Keratinocyte (primary cell): ENCODE measurements around the gene ATP8A2. TPM values are rescaled to one million over a fixed set of nuclear protein-coding genes. Genes with fewer than 3 reads are reported as not detected.

Experiments
- DNase-seq: peaks from one replicate; pipeline ENCODE4 v3.0.0-alpha.2; 2011; ENCODE audit warnings: low read depth, missing footprints, low spot score
- FAIRE-seq: peaks from 2 replicates; lab custom pipeline; 2011; peaks lifted over from hg19 to GRCh38; lab: Jason Lieb, UNC
- H2AFZ ChIP-seq: 2 replicates; pipeline ENCODE4 v1.6.0; 2012; ENCODE audit warnings: low read length, control low read depth, inconsistent platforms; ENCODE audit not compliant: control insufficient read depth
- H3K27ac ChIP-seq: 2 replicates; pipeline ENCODE4 v1.5.1; 2011; ENCODE audit warnings: low read length; ENCODE audit not compliant: control insufficient read depth, insufficient read depth
- H3K27me3 ChIP-seq: 3 replicates; pipeline ENCODE4 v1.6.0; 2011; ENCODE audit warnings: low read length; ENCODE audit not compliant: control insufficient read depth, insufficient read depth; ENCODE audit errors: extremely low read depth
- H3K36me3 ChIP-seq, 2 experiments: 2 replicates in 1 of 2; 3 replicates in 1 of 2; pipeline ENCODE4 v1.5.1; 2011; ENCODE audit warnings: low read length in 2 of 2, mild to moderate bottlenecking in 1 of 2; ENCODE audit not compliant: control insufficient read depth in 2 of 2, insufficient read depth in 2 of 2; ENCODE audit errors: extremely low read depth in 1 of 2
- H3K4me1 ChIP-seq: 3 replicates; pipeline ENCODE4 v1.5.1; 2011; ENCODE audit warnings: low read length; ENCODE audit not compliant: control insufficient read depth, insufficient read depth; ENCODE audit errors: extremely low read depth
- H3K4me2 ChIP-seq: 3 replicates; pipeline ENCODE4 v1.6.0; 2011; ENCODE audit warnings: low read depth, low read length; ENCODE audit not compliant: control insufficient read depth, insufficient read depth; ENCODE audit errors: extremely low read depth
- H3K4me3 ChIP-seq, 3 experiments: fragments of 200-600 bp in 1 of 3; sonication (generic) in 1 of 3; 2 replicates in 2 of 3; 3 replicates in 1 of 3; pipeline ENCODE4 v1.5.1; 2011 to 2016; ENCODE audit warnings: low read length in 3 of 3, mild to moderate bottlenecking in 3 of 3, control low read depth in 2 of 3, inconsistent platforms in 1 of 3, low read depth in 1 of 3, mixed read lengths in 1 of 3, mixed run types in 1 of 3, moderate library complexity in 1 of 3; ENCODE audit not compliant: control insufficient read depth in 2 of 3, insufficient read depth in 2 of 3; ENCODE audit errors: extremely low read depth in 1 of 3
- H3K79me2 ChIP-seq: 2 replicates; pipeline ENCODE4 v1.6.0; 2012; ENCODE audit warnings: low read length; ENCODE audit not compliant: control insufficient read depth, insufficient read depth
- H3K9ac ChIP-seq: 3 replicates; pipeline ENCODE4 v1.6.0; 2011; ENCODE audit warnings: low read length; ENCODE audit not compliant: control insufficient read depth, insufficient read depth; ENCODE audit errors: extremely low read depth
- H3K9me1 ChIP-seq: 3 replicates; pipeline ENCODE4 v1.6.0; 2011; ENCODE audit warnings: low read length; ENCODE audit not compliant: control insufficient read depth, insufficient read depth; ENCODE audit errors: extremely low read depth
- H3K9me3 ChIP-seq: 2 replicates; pipeline ENCODE4 v1.5.1; 2012; ENCODE audit warnings: low read depth, low read length; ENCODE audit not compliant: control insufficient read depth
- H4K20me1 ChIP-seq: 3 replicates; pipeline ENCODE4 v1.6.0; 2011; ENCODE audit warnings: low read length; ENCODE audit not compliant: control insufficient read depth, insufficient read depth; ENCODE audit errors: extremely low read depth
- EZH2 ChIP-seq: IDR thresholded peaks from one replicate; pipeline ENCODE4 v1.6.1; 2012; ENCODE audit warnings: inconsistent platforms, mild to moderate bottlenecking, low read length, moderate library complexity
- dilution Hi-C: fragments of 300-500 bp; cut with MboI; formaldehyde crosslinking; loops from one replicate; pipeline ENCODE4 v1.7.0; 2020; ENCODE audit warnings: low sequenced_read_pairs; ENCODE audit not compliant: extremely low pct_ligation_motif_present
- polyA plus RNA-seq, 5 experiments: library from polyadenylated mRNA; depleted of rRNA in 3 of 5; stranded (reverse) in 3 of 5; stranded (forward) in 1 of 5; unstranded in 1 of 5; fragments of >200 nt; gene quantifications; 1 replicate in 1 of 5; 2 replicates in 3 of 5; 3 replicates in 1 of 5; pipeline versions ENCODE4 v1.2.1 to v1.2.3, GENCODE V29; 2011 to 2012; ENCODE audit warnings: missing spikeins in 2 of 5, low read depth in 1 of 5, low replicate concordance in 1 of 5
- TF ChIP-seq, protein P1 (sequence below), 3 experiments: IDR thresholded peaks in 1 of 3; conservative IDR thresholded peaks in 1 of 3; optimal IDR thresholded peaks in 1 of 3; 2 replicates in 2 of 3; 3 replicates in 1 of 3; pipeline versions ENCODE3 to v1.5.1; 2011; ENCODE audit warnings: low read length in 3 of 3, mild to moderate bottlenecking in 3 of 3, moderate library complexity in 2 of 3, control low read depth in 1 of 3, inconsistent platforms in 1 of 3; ENCODE audit not compliant: insufficient read depth in 2 of 3; ENCODE audit errors: extremely low read depth in 1 of 3

The ATP8A2 gene
- polyA plus RNA-seq, 1 donor (not counting 4 experiments of a cell fraction or from before 2014, with no cell fraction given): 0.16 TPM

DNA sequence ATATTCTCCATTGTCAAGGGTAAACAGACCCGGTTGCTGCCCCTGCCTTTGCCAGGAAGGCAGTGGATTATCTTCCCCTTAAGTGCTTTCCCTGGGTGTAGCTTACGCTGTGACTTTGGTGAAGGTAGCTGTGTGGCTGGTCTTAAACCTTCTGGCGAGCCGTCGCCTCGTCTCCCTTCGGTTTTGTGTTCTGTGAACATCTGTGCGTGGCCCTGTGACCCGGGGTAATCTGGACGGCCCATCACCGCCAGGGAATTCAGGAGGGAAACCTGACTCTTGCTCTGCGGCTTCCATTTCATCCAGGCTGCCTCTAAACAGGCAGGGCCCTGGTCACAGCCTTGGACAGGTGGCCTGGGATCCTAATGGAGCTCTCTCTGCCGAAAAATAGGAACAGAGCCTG, 601.3 kb downstream of the ATP8A2 start:
- no peak overlapping the region for H3K27ac ChIP-seq
- no peak for DNase-seq
- H2AFZ ChIP-seq: no peak overlapping the region
- no peak for FAIRE-seq
- no peaks in the 10 kb centered on the region for H3K79me2 ChIP-seq
- no peaks in the 10 kb centered on the region for H4K20me1 ChIP-seq
- H3K4me3 ChIP-seq: no peak overlapping the region
- H3K4me1 ChIP-seq: no peaks in the 10 kb centered on the region
- no peak overlapping the region for H3K4me2 ChIP-seq
- TF ChIP-seq, protein P1, sequence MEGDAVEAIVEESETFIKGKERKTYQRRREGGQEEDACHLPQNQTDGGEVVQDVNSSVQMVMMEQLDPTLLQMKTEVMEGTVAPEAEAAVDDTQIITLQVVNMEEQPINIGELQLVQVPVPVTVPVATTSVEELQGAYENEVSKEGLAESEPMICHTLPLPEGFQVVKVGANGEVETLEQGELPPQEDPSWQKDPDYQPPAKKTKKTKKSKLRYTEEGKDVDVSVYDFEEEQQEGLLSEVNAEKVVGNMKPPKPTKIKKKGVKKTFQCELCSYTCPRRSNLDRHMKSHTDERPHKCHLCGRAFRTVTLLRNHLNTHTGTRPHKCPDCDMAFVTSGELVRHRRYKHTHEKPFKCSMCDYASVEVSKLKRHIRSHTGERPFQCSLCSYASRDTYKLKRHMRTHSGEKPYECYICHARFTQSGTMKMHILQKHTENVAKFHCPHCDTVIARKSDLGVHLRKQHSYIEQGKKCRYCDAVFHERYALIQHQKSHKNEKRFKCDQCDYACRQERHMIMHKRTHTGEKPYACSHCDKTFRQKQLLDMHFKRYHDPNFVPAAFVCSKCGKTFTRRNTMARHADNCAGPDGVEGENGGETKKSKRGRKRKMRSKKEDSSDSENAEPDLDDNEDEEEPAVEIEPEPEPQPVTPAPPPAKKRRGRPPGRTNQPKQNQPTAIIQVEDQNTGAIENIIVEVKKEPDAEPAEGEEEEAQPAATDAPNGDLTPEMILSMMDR (optimal IDR thresholded peaks at IDR 0.05 in 1 of 3, IDR thresholded peaks at IDR 0.05 in 1 of 3, conservative IDR thresholded peaks at IDR 0.05 in 1 of 3; ENCODE audit: extremely low read depth in 1 of 3, insufficient read depth in 2 of 3, low read length in 3 of 3): no peak
- no peak for TF ChIP-seq EZH2
- no peak overlapping the region for H3K9ac ChIP-seq
- H3K9me3 ChIP-seq: no peaks in the 10 kb centered on the region
- no peaks in the 10 kb centered on the region for H3K9me1 ChIP-seq
- dilution Hi-C loops: no loop called here
- H3K27me3 ChIP-seq: no peaks in the 10 kb centered on the region
- no peaks in the 10 kb centered on the region for H3K36me3 ChIP-seq

DNA sequence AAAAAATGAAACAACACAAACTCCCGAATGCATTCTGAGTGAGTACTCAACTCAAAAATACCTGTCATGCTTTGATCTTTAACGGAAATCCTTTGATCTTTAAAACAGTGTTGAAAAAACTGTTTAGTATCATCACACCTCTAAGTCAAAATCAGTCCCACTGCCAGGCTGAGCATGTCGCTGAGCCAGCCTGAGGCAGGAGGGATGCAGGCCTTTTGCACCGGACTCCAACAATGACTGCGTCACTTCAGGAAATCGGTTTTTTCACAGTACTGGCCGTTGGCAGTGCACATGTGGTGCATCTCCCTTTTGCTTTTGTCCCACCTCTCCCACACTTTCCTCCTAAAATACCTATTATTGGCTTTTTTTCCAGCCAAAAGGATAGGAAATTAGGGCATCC, 601.8 kb downstream of the ATP8A2 start:
- no peaks in the 10 kb centered on the region for H3K9me3 ChIP-seq
- no peaks in the 10 kb centered on the region for H3K79me2 ChIP-seq
- H3K9ac ChIP-seq: no peak overlapping the region
- no peak for FAIRE-seq
- no peaks in the 10 kb centered on the region for H3K4me1 ChIP-seq
- TF ChIP-seq EZH2: no peak
- TF ChIP-seq, protein P1 (optimal IDR thresholded peaks at IDR 0.05 in 1 of 3, IDR thresholded peaks at IDR 0.05 in 1 of 3, conservative IDR thresholded peaks at IDR 0.05 in 1 of 3; ENCODE audit: extremely low read depth in 1 of 3, insufficient read depth in 2 of 3, low read length in 3 of 3): no peak
- dilution Hi-C loops: no loop called here
- H3K9me1 ChIP-seq: no peaks in the 10 kb centered on the region
- H3K4me3 ChIP-seq: no peak overlapping the region
- no peaks in the 10 kb centered on the region for H4K20me1 ChIP-seq
- DNase-seq: no peak
- no peak overlapping the region for H3K4me2 ChIP-seq
- no peaks in the 10 kb centered on the region for H3K36me3 ChIP-seq
- H3K27ac ChIP-seq: no peak overlapping the region
- no peaks in the 10 kb centered on the region for H3K27me3 ChIP-seq
- no peak overlapping the region for H2AFZ ChIP-seq
